ENCODE data around the gene ADGRL3.

The ADGRL3 gene

GRCh38 chr4:61254406-61254805 is 54.3 kb downstream of the ADGRL3 start:
- H3K4me3 ChIP-seq (ENCODE audit: insufficient read depth, low read depth, low read length, poor library complexity, severe bottlenecking) = no peak overlapping the region
- H3K36me3 ChIP-seq (ENCODE audit: control insufficient read depth, insufficient read depth, low read length) = no peaks in the 10 kb centered on the region
- H3K27ac ChIP-seq (ENCODE audit: insufficient read depth, low read length, poor library complexity, severe bottlenecking) = no peak overlapping the region
- no peaks in the 10 kb centered on the region for H3K9me3 ChIP-seq (ENCODE audit: control insufficient read depth, low read length)
- H3K4me1 ChIP-seq (ENCODE audit: control insufficient read depth, insufficient read depth, low read length, poor library complexity, severe bottlenecking) = no peaks in the 10 kb centered on the region
- H3K27me3 ChIP-seq (replicated peaks; ENCODE audit: control insufficient read depth, insufficient read depth, low read length, poor library complexity, severe bottlenecking) = no peaks in the 10 kb centered on the region
- DNase-seq = no peak

- DNase-seq = no peak
Observed at GRCh38 chr4:61273233-61273632, 73.1 kb downstream of the ADGRL3 start.

GRCh38 chr4:61274286-61274685 is 74.2 kb downstream of the ADGRL3 start:
- H3K36me3 ChIP-seq (ENCODE audit: control insufficient read depth, insufficient read depth, low read length) = no peaks in the 10 kb centered on the region
- H3K27ac ChIP-seq (ENCODE audit: insufficient read depth, low read length, poor library complexity, severe bottlenecking) = no peak overlapping the region
- H3K9me3 ChIP-seq (ENCODE audit: control insufficient read depth, low read length) = no peaks in the 10 kb centered on the region
- H3K4me1 ChIP-seq (ENCODE audit: control insufficient read depth, insufficient read depth, low read length, poor library complexity, severe bottlenecking) = no peaks in the 10 kb centered on the region
- no peaks in the 10 kb centered on the region for H3K27me3 ChIP-seq (replicated peaks; ENCODE audit: control insufficient read depth, insufficient read depth, low read length, poor library complexity, severe bottlenecking)
- no peak for DNase-seq
- H3K4me3 ChIP-seq (ENCODE audit: insufficient read depth, low read depth, low read length, poor library complexity, severe bottlenecking) = no peak overlapping the region

More at GRCh38 chr4:61273233-61273632, 73.1 kb downstream of the ADGRL3 start:
- H3K27ac ChIP-seq (ENCODE audit: insufficient read depth, low read length, poor library complexity, severe bottlenecking) = no peak overlapping the region
- H3K4me3 ChIP-seq (ENCODE audit: insufficient read depth, low read depth, low read length, poor library complexity, severe bottlenecking) = no peak overlapping the region
- no peaks in the 10 kb centered on the region for H3K27me3 ChIP-seq (replicated peaks; ENCODE audit: control insufficient read depth, insufficient read depth, low read length, poor library complexity, severe bottlenecking)
- H3K9me3 ChIP-seq (ENCODE audit: control insufficient read depth, low read length) = no peaks in the 10 kb centered on the region
- H3K36me3 ChIP-seq (ENCODE audit: control insufficient read depth, insufficient read depth, low read length) = no peaks in the 10 kb centered on the region
- no peaks in the 10 kb centered on the region for H3K4me1 ChIP-seq (ENCODE audit: control insufficient read depth, insufficient read depth, low read length, poor library complexity, severe bottlenecking)

- Histone ChIP-seq H3K36me3 (ENCODE audit: control insufficient read depth, insufficient read depth, low read length) (no peaks in the 10 kb centered on the region), H3K4me1 (ENCODE audit: control insufficient read depth, insufficient read depth, low read length, poor library complexity, severe bottlenecking) (no peaks in the 10 kb centered on the region), H3K4me3 (ENCODE audit: insufficient read depth, low read depth, low read length, poor library complexity, severe bottlenecking) (no peak overlapping the region), H3K9me3 (ENCODE audit: control insufficient read depth, low read length) (no peaks in the 10 kb centered on the region), H3K27ac (ENCODE audit: insufficient read depth, low read length, poor library complexity, severe bottlenecking) (no peak overlapping the region), H3K27me3 (replicated peaks; ENCODE audit: control insufficient read depth, insufficient read depth, low read length, poor library complexity, severe bottlenecking) (no peaks in the 10 kb centered on the region)
- DNase-seq = no peak
Observed at GRCh38 chr4:61275241-61275640, 75.1 kb downstream of the ADGRL3 start.

DNA sequence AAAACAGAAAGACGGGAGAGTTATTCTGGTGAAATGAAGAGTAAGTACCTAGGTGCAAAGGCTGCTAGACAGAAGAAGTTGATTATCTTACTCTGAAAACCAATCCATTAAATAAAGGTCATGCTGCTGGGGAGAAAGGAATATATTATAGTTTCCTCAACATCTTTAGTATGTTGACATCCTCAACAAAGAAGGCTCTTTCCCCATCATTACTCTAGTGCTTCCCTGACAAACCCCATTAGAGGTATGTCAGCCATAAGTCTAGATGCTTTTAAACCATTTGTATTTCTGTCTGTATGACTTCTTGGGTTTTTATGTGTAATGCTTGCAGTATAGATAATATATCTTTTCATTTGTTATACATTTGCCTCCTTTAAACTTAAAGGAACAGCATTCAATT is 75.9 kb downstream of the ADGRL3 start:
- DNase-seq = no peak
- no peaks in the 10 kb centered on the region for H3K4me1 ChIP-seq (ENCODE audit: control insufficient read depth, insufficient read depth, low read length, poor library complexity, severe bottlenecking)

GRCh38 chr4:61277785-61278760 is 77.9 kb downstream of the ADGRL3 start:
- Histone ChIP-seq H3K27ac (ENCODE audit: insufficient read depth, low read length, poor library complexity, severe bottlenecking) (no peak overlapping the region), H3K36me3 (ENCODE audit: control insufficient read depth, insufficient read depth, low read length) (no peaks in the 10 kb centered on the region), H3K9me3 (ENCODE audit: control insufficient read depth, low read length) (no peaks in the 10 kb centered on the region), H3K4me1 (ENCODE audit: control insufficient read depth, insufficient read depth, low read length, poor library complexity, severe bottlenecking) (no peaks in the 10 kb centered on the region), H3K4me3 (ENCODE audit: insufficient read depth, low read depth, low read length, poor library complexity, severe bottlenecking) (no peak overlapping the region), H3K27me3 (replicated peaks; ENCODE audit: control insufficient read depth, insufficient read depth, low read length, poor library complexity, severe bottlenecking) (no peaks in the 10 kb centered on the region)
- no peak for DNase-seq

More for the DNA sequence above, 75.9 kb downstream of the ADGRL3 start:
- no peak overlapping the region for H3K4me3 ChIP-seq (ENCODE audit: insufficient read depth, low read depth, low read length, poor library complexity, severe bottlenecking)
- no peaks in the 10 kb centered on the region for H3K9me3 ChIP-seq (ENCODE audit: control insufficient read depth, low read length)
- H3K27me3 ChIP-seq (replicated peaks; ENCODE audit: control insufficient read depth, insufficient read depth, low read length, poor library complexity, severe bottlenecking) = no peaks in the 10 kb centered on the region
- H3K36me3 ChIP-seq (ENCODE audit: control insufficient read depth, insufficient read depth, low read length) = no peaks in the 10 kb centered on the region
- no peak overlapping the region for H3K27ac ChIP-seq (ENCODE audit: insufficient read depth, low read length, poor library complexity, severe bottlenecking)

DNA sequence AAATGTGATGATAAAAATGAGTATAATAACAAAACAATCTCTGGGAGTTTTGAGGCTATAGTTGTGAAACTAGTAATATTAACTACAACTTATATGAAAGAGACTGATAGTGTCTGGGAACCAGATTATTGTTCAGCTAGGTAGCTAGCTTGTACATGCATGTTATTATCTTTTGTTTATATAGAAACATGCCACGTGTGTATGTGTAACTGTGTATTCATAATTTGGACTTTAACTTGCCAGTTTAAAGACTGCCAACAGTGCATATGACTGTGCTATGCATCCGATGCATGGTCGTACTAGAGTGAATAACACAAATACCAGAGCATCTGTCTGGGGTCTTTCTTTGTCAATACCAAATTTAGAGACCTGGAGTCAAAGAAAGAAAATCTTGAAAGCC is 92.2 kb downstream of the ADGRL3 start:
- H3K36me3 ChIP-seq (ENCODE audit: control insufficient read depth, insufficient read depth, low read length) = no peaks in the 10 kb centered on the region
- H3K4me3 ChIP-seq (ENCODE audit: insufficient read depth, low read depth, low read length, poor library complexity, severe bottlenecking) = no peak overlapping the region
- H3K27ac ChIP-seq (ENCODE audit: insufficient read depth, low read length, poor library complexity, severe bottlenecking) = no peak overlapping the region
- no peaks in the 10 kb centered on the region for H3K27me3 ChIP-seq (replicated peaks; ENCODE audit: control insufficient read depth, insufficient read depth, low read length, poor library complexity, severe bottlenecking)
- no peak for DNase-seq
- H3K4me1 ChIP-seq (ENCODE audit: control insufficient read depth, insufficient read depth, low read length, poor library complexity, severe bottlenecking) = no peaks in the 10 kb centered on the region
- H3K9me3 ChIP-seq (ENCODE audit: control insufficient read depth, low read length) = no peaks in the 10 kb centered on the region

DNA sequence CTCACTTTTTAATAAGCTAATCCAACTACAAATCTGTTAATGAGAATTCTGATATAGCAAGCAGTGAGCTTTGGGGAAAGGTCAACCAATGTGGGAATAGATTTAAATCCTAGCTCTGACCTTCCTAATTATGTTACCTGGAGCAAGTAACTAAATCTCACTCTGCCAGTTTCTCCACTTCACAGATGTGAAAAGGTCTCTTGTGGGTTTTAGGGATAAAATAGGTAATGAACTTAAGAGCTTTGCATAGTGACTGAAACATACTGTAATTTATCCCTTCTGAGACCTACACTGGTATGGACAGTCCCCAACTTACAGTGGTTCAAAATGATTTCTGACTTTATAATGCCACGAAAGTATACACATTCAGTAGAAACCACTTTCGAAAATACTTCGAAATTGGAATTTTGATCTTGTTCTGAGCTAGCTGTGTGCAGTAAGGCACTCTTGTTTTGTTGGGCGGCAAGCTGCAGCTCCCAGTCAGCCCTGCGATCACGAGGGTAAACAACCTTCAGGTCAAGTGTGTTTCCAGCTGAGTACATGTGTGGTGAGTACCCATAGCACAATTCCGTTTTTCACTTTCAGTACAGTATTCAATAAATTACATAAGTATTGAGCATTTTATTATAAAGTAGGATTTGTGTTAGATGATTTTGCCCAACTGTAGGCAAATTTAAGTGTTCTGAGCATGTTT is 93.7 kb downstream of the ADGRL3 start:
- Histone ChIP-seq H3K4me1 (ENCODE audit: control insufficient read depth, insufficient read depth, low read length, poor library complexity, severe bottlenecking) (no peaks in the 10 kb centered on the region), H3K36me3 (ENCODE audit: control insufficient read depth, insufficient read depth, low read length) (no peaks in the 10 kb centered on the region), H3K27ac (ENCODE audit: insufficient read depth, low read length, poor library complexity, severe bottlenecking) (no peak overlapping the region), H3K27me3 (replicated peaks; ENCODE audit: control insufficient read depth, insufficient read depth, low read length, poor library complexity, severe bottlenecking) (no peaks in the 10 kb centered on the region), H3K9me3 (ENCODE audit: control insufficient read depth, low read length) (no peaks in the 10 kb centered on the region), H3K4me3 (ENCODE audit: insufficient read depth, low read depth, low read length, poor library complexity, severe bottlenecking) (no peak overlapping the region)
- DNase-seq = no peak

DNA sequence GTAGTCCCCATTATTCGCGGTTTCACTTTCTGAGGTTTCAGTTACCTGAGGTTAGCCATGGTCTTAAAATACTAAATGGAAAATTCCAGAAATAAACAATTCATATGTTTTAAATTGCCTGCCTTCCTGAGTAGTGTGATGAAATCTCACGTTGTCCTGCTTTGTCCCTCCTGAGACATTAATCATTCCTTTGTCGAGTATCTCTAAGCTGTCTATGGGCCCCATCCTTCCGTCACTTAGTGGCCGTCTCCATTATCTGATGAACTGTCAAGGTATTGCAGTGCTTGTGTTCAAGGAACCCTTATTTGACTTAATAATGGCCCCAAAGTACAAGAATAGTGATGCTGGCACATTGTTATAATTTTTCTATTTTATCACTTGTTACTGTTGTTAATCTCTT is 94.8 kb downstream of the ADGRL3 start:
- no peaks in the 10 kb centered on the region for H3K4me1 ChIP-seq (ENCODE audit: control insufficient read depth, insufficient read depth, low read length, poor library complexity, severe bottlenecking)
- no peak overlapping the region for H3K4me3 ChIP-seq (ENCODE audit: insufficient read depth, low read depth, low read length, poor library complexity, severe bottlenecking)
- H3K9me3 ChIP-seq (ENCODE audit: control insufficient read depth, low read length) = no peaks in the 10 kb centered on the region
- no peak for DNase-seq
- no peak overlapping the region for H3K27ac ChIP-seq (ENCODE audit: insufficient read depth, low read length, poor library complexity, severe bottlenecking)
- H3K36me3 ChIP-seq (ENCODE audit: control insufficient read depth, insufficient read depth, low read length) = no peaks in the 10 kb centered on the region
- no peaks in the 10 kb centered on the region for H3K27me3 ChIP-seq (replicated peaks; ENCODE audit: control insufficient read depth, insufficient read depth, low read length, poor library complexity, severe bottlenecking)

DNA sequence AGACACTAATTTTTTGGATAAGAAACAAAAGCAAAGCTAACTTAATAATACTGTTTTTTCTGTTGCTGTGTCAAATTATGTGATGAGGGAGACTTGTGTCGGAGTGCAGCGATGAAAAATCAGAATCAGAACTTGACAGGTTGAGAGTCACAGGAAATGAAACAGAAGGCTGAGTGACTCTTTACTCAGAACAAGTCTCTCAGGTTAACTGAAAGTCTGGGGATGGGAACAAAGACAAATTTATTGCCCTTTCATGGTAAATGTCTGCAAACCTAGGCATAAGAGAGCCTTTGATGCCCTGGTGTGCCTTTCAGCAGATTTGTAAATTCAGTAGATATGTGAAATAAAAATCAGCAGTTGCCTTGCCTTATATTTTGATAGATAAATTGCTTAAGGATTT is 96.0 kb downstream of the ADGRL3 start:
- Histone ChIP-seq H3K4me3 (ENCODE audit: insufficient read depth, low read depth, low read length, poor library complexity, severe bottlenecking) (no peak overlapping the region), H3K9me3 (ENCODE audit: control insufficient read depth, low read length) (no peaks in the 10 kb centered on the region), H3K4me1 (ENCODE audit: control insufficient read depth, insufficient read depth, low read length, poor library complexity, severe bottlenecking) (no peaks in the 10 kb centered on the region), H3K36me3 (ENCODE audit: control insufficient read depth, insufficient read depth, low read length) (no peaks in the 10 kb centered on the region), H3K27ac (ENCODE audit: insufficient read depth, low read length, poor library complexity, severe bottlenecking) (no peak overlapping the region), H3K27me3 (replicated peaks; ENCODE audit: control insufficient read depth, insufficient read depth, low read length, poor library complexity, severe bottlenecking) (no peaks in the 10 kb centered on the region)
- DNase-seq = no peak
